Sigmoid colon (tissue), 7 donors: ENCODE results near the gene CFAP161. TPM values are rescaled to one million over a fixed set of nuclear protein-coding genes. Genes with fewer than 3 reads are reported as not detected.
"Not testable (repeated sequence)": the region's sequence is repeated elsewhere in the genome, so short reads cannot be mapped to it uniquely, and the experiment has no call there.

ENCODE experiments used
- DNase-seq: peaks from one replicate; pipeline ENCODE4 v3.0.0-alpha.2; 2019
- H3K27ac ChIP-seq, 4 donors: fragments of 200-600 bp; sonication (generic); one replicate each; pipeline ENCODE4 v1.5.1; 2016 to 2019; ENCODE audit warnings: mild to moderate bottlenecking in 1 of 4
- H3K27me3 ChIP-seq, 3 donors: fragments of 200-600 bp; sonication (generic); one replicate each; pipeline ENCODE4 v1.5.1; 2019; ENCODE audit warnings: mild to moderate bottlenecking in 1 of 3
- H3K36me3 ChIP-seq, 4 donors: fragments of 200-600 bp; sonication (generic); one replicate each; pipeline ENCODE4 v1.5.1; 2016 to 2019
- H3K4me1 ChIP-seq, 4 donors: fragments of 200-600 bp; sonication (generic); one replicate each; pipeline ENCODE4 v1.5.1; 2017 to 2019
- H3K4me3 ChIP-seq, 4 donors: fragments of 200-600 bp; sonication (generic); one replicate each; pipeline ENCODE4 v1.5.1; 2017 to 2019; ENCODE audit warnings: mild to moderate bottlenecking in 2 of 4, moderate library complexity in 1 of 4
- H3K9me3 ChIP-seq, 4 donors: fragments of 200-600 bp in 3 of 4; sonication (generic) in 3 of 4; one replicate each; pipeline versions ENCODE4 v1.5.1 to v1.6.1; 2013 to 2019
- EP300 ChIP-seq, 4 donors: sonication (generic); formaldehyde crosslinking; IDR thresholded peaks; one replicate each; pipeline ENCODE4 v1.6.1; 2017; ENCODE audit warnings: antibody characterized with exemption in 4 of 4
- POLR2A ChIP-seq, 2 donors: fragments of 450-650 bp; IDR thresholded peaks; one replicate each; pipeline ENCODE4 v1.6.1; 2016; ENCODE audit warnings: antibody characterized with exemption in 2 of 2, mild to moderate bottlenecking in 2 of 2, moderate library complexity in 2 of 2
- POLR2AphosphoS5 ChIP-seq, 4 donors: sonication (generic); formaldehyde crosslinking; IDR thresholded peaks; one replicate each; pipeline ENCODE4 v1.6.1; 2017; ENCODE audit warnings: antibody characterized with exemption in 4 of 4
- WGBS, 2 donors: extraction: QIAGEN DNeasy Blood & Tissue Kit; methylation state at CpG; one replicate each; pipeline ENCODE4 v1.1.7; 2013; 5-methylcytosine and 5-hydroxymethylcytosine counted together
- intact Hi-C: fragments of 100-400 bp; cut with DNase I; formaldehyde crosslinking; loops from one replicate; pipeline ENCODE4 v1.15.1; 2023
- polyA plus RNA-seq, 3 donors: library from polyadenylated mRNA; stranded (reverse); fragments of 200-250 nt; gene quantifications; one replicate each; pipeline ENCODE4 v1.2.3, GENCODE V29; 2013
- total RNA-seq, 4 donors: library from RNA; depleted of rRNA; stranded (reverse); fragments of >200 nt; gene quantifications; one replicate each; pipeline ENCODE4 v1.1.0, GENCODE V29; 2016
- TF ChIP-seq, protein P1 (sequence below), 4 experiments: fragments of 450-650 bp in 3 of 4; fragments of 200-600 bp in 1 of 4; IDR thresholded peaks; one replicate each; pipeline ENCODE4 v1.5.1; 2016 to 2019; ENCODE audit warnings: antibody characterized with exemption in 4 of 4, mild to moderate bottlenecking in 3 of 4, moderate library complexity in 2 of 4
- donor health status: healthy with polysubstance abuse.
- donor health status: Bipolar disorder and iron deficiency.
- donor health status: healthy.

CFAP161 gene
- total and polyA plus RNA-seq, 7 donors, result 2.1 TPM; not detected in 6

DNA sequence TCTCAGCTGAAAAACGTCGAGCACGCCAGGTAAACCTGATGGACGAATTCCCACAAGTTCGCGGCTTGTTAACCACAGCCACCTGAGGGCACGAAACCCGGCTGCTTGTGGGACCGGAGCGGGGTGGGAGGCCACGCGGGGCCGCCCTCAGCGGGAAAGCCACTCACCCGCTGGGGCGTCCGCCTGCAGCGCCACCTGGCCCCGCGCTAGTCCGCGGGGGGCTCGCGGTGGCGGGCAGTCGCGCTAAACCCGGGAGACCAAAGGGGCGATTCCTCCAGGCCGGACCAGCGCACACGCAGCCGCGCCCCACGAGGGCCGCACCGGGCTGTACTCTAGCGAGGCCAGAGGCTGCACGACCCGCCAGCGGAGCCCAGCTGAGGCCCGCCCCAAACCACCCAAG, 15.7 kb upstream of the CFAP161 start:
- Histone ChIP-seq H3K4me1 (no peaks in the 10 kb centered on the region), H3K4me3 (no peak overlapping the region), H3K27ac (no peak overlapping the region), H3K36me3 (no peaks in the 10 kb centered on the region), H3K27me3 (peaks cover 0 to 26% (median 4%) of the 10 kb centered on the region in 3 donors), H3K9me3 (no peaks in the 10 kb centered on the region)
- TF ChIP-seq POLR2A (IDR thresholded peaks at IDR 0.05), result no peak
- no peak for TF ChIP-seq POLR2AphosphoS5 (IDR thresholded peaks at IDR 0.05)
- TF ChIP-seq, protein P1, sequence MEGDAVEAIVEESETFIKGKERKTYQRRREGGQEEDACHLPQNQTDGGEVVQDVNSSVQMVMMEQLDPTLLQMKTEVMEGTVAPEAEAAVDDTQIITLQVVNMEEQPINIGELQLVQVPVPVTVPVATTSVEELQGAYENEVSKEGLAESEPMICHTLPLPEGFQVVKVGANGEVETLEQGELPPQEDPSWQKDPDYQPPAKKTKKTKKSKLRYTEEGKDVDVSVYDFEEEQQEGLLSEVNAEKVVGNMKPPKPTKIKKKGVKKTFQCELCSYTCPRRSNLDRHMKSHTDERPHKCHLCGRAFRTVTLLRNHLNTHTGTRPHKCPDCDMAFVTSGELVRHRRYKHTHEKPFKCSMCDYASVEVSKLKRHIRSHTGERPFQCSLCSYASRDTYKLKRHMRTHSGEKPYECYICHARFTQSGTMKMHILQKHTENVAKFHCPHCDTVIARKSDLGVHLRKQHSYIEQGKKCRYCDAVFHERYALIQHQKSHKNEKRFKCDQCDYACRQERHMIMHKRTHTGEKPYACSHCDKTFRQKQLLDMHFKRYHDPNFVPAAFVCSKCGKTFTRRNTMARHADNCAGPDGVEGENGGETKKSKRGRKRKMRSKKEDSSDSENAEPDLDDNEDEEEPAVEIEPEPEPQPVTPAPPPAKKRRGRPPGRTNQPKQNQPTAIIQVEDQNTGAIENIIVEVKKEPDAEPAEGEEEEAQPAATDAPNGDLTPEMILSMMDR (IDR thresholded peaks at IDR 0.05), result no peak
- no peak for TF ChIP-seq EP300 (IDR thresholded peaks at IDR 0.05)
- 20 to 28% methylated on average over 42 of the region's 42 CpGs for WGBS, 2 donors
- intact Hi-C loops, result loop anchor here (10.0 kb wide), 1 partner anchor 286 kb away; no protein-coding TSS in a partner anchor
- DNase-seq, result no peak

DNA sequence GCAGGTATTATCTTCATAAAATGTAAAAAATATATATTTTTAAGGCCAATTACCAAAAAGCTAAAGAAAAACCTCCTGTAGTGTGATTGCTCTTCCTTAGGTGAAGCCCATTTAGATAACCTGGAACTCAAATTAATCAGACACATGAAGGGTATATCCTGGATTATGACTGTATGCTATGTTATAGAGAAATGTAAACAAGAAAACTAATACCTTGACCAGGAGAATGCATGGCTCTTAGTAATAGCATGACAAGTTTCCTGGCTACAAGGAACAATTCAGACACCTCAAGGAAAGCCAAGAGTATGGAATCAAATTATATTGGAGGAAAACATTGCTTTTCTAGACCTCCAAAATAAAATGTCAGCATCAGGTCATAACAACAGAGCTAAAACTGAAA, 14.0 kb upstream of the CFAP161 start:
- DNase-seq, result no peak
- Histone ChIP-seq H3K36me3 (no peaks in the 10 kb centered on the region), H3K4me1 (no peaks in the 10 kb centered on the region), H3K9me3 (no peaks in the 10 kb centered on the region), H3K4me3 (no peak overlapping the region), H3K27ac (no peak overlapping the region), H3K27me3 (peaks cover 0 to 29% (median 4%) of the 10 kb centered on the region in 3 donors)
- intact Hi-C loops, result no loop called here
- TF ChIP-seq, protein P1 (IDR thresholded peaks at IDR 0.05), result no peak
- TF ChIP-seq POLR2AphosphoS5 (IDR thresholded peaks at IDR 0.05) (no peak), POLR2A (IDR thresholded peaks at IDR 0.05) (no peak), EP300 (IDR thresholded peaks at IDR 0.05) (no peak)

DNA sequence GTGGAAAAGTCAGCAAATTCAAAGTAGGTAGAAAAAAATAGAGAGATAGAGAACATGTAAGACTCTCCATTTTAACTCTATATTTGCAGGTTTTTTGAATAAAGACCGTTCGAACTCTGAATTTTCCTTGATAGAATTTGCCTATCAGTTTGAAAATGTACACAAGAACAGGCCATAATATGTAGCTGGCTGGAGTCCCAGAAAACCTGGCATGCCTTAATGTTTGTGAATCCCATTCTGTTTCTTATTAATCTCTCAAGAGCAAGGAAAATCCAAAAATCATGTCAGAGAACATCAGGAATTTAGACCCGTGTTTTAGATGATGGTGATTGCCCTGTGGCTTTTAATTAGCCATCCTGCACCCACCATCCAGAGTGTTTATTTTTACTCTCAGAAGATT, 7.2 kb upstream of the CFAP161 start:
- Histone ChIP-seq H3K36me3 (no peaks in the 10 kb centered on the region), H3K27me3 (peaks cover 0 to 2% (median under 1%) of the 10 kb centered on the region in 3 donors), H3K4me3 (no peak overlapping the region), H3K27ac (no peak overlapping the region), H3K9me3 (no peaks in the 10 kb centered on the region), H3K4me1 (no peaks in the 10 kb centered on the region)
- 13 to 55% methylated on average over 3 of the region's 3 CpGs for WGBS, 2 donors
- DNase-seq, result no peak
- TF ChIP-seq, protein P1 (IDR thresholded peaks at IDR 0.05), result no peak
- no peak for TF ChIP-seq POLR2AphosphoS5 (IDR thresholded peaks at IDR 0.05)
- no peak for TF ChIP-seq EP300 (IDR thresholded peaks at IDR 0.05)
- no peak for TF ChIP-seq POLR2A (IDR thresholded peaks at IDR 0.05)
- intact Hi-C loops, result no loop called here

DNA sequence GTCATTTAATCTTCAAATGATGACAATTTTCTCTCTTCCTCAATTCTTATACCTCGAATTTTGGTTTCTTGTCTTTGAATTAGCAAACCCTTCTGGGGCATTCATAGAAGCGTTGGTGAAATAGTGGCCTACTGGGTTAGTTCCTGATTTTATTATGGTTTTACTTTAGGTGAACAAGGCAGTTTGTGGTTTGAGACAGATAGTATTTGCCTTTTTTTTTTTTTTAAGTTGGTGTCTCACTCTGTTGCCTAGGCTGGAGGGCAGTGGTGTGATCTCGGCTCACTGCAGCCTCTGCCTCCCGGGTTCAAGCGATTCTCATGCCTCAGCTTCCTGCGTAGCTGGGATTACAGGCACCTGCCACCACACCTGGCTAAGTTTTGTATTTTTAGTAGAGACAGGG, 7.4 kb downstream of the CFAP161 start:
- DNase-seq, H3K27ac ChIP-seq, H3K4me3 ChIP-seq, H3K36me3 ChIP-seq, H3K27me3 ChIP-seq, H3K9me3 ChIP-seq, intact Hi-C loops, H3K4me1 ChIP-seq: not testable (repeated sequence)
- WGBS, 2 donors, result 55 to 80% methylated on average over 6 of the region's 6 CpGs

DNA sequence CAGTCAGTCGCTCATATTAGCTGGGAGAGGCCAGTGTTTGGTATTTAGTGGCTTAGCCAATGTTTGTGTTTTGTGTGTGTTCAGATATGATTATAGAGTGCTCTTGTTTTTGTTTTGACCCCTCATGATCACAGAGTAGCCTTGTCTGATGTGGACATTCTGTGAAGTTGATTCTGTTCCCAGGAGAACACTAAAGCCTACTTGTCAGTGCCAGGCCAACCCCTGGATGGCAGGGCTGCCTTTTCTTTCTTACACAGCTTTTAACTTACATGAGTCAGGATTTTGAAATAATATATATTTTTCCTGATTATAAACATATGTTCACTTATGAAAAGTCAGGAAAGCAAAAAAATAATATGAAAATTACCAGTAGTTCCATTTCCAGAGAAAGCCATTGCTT, 11.9 kb downstream of the CFAP161 start:
- no peaks in the 10 kb centered on the region for H3K36me3 ChIP-seq
- no peak overlapping the region for H3K27ac ChIP-seq
- 72 to 78% methylated on average over 1 of the region's 1 CpG for WGBS, 2 donors
- H3K4me1 ChIP-seq, result no peaks in the 10 kb centered on the region
- intact Hi-C loops, result no loop called here
- no peak overlapping the region for H3K4me3 ChIP-seq
- peaks cover 0 to 3% (median 0%) of the 10 kb centered on the region in 3 donors for H3K27me3 ChIP-seq
- TF ChIP-seq POLR2A (IDR thresholded peaks at IDR 0.05) (no peak), POLR2AphosphoS5 (IDR thresholded peaks at IDR 0.05) (no peak), EP300 (IDR thresholded peaks at IDR 0.05) (no peak)
- TF ChIP-seq, protein P1 (IDR thresholded peaks at IDR 0.05), result no peak
- DNase-seq, result no peak
- H3K9me3 ChIP-seq, result no peaks in the 10 kb centered on the region
